ENCODE results near the gene FSTL4.
"Not testable (repeated sequence)": the region's sequence is repeated elsewhere in the genome, so short reads cannot be mapped to it uniquely, and the experiment has no call there.

Gene FSTL4

GRCh38 chr5:133445204-133445603 lies 167.1 kb downstream of the FSTL4 start:
- DNase-seq (ENCODE audit: low read depth); H3K4me3 ChIP-seq (ENCODE audit: low read depth, low read length): not testable (repeated sequence)

GRCh38 chr5:133444711-133445110 lies 167.6 kb downstream of the FSTL4 start:
- H3K4me3 ChIP-seq (ENCODE audit: low read depth, low read length) = no peak overlapping the region
- DNase-seq (ENCODE audit: low read depth) = no peak

GRCh38 chr5:133441166-133441815 lies 171.1 kb downstream of the FSTL4 start:
- DNase-seq (ENCODE audit: low read depth) = no peak
- no peak overlapping the region for H3K4me3 ChIP-seq (ENCODE audit: low read depth, low read length)

- no peak overlapping the region for H3K4me3 ChIP-seq (ENCODE audit: low read depth, low read length)
- no peak for DNase-seq (ENCODE audit: low read depth)
Measured at GRCh38 chr5:133440467-133441115, 171.8 kb downstream of the FSTL4 start.

GRCh38 chr5:133439859-133440258 lies 172.5 kb downstream of the FSTL4 start:
- no peak for DNase-seq (ENCODE audit: low read depth)
- no peak overlapping the region for H3K4me3 ChIP-seq (ENCODE audit: low read depth, low read length)

- H3K4me3 ChIP-seq (ENCODE audit: low read depth, low read length) = no peak overlapping the region
- no peak for DNase-seq (ENCODE audit: low read depth)
Measured at GRCh38 chr5:133438487-133438886, 173.9 kb downstream of the FSTL4 start.

GRCh38 chr5:133434336-133434735 lies 178.0 kb downstream of the FSTL4 start:
- no peak for DNase-seq (ENCODE audit: low read depth)
- no peak overlapping the region for H3K4me3 ChIP-seq (ENCODE audit: low read depth, low read length)

- H3K4me3 ChIP-seq (ENCODE audit: low read depth, low read length) = no peak overlapping the region
- DNase-seq (ENCODE audit: low read depth) = no peak
Measured at GRCh38 chr5:133433641-133434040, 178.7 kb downstream of the FSTL4 start.

GRCh38 chr5:133432956-133433532 lies 179.3 kb downstream of the FSTL4 start:
- H3K4me3 ChIP-seq (ENCODE audit: low read depth, low read length) = no peak overlapping the region
- no peak for DNase-seq (ENCODE audit: low read depth)

- no peak for DNase-seq (ENCODE audit: low read depth)
Measured at GRCh38 chr5:133431326-133431865, 180.9 kb downstream of the FSTL4 start.

GRCh38 chr5:133430095-133430494 lies 182.2 kb downstream of the FSTL4 start:
- H3K4me3 ChIP-seq (ENCODE audit: low read depth, low read length) = no peak overlapping the region
- DNase-seq (ENCODE audit: low read depth) = no peak

More at GRCh38 chr5:133431326-133431865, 180.9 kb downstream of the FSTL4 start:
- no peak overlapping the region for H3K4me3 ChIP-seq (ENCODE audit: low read depth, low read length)

GRCh38 chr5:133429046-133429445 lies 183.3 kb downstream of the FSTL4 start:
- no peak for DNase-seq (ENCODE audit: low read depth)
- H3K4me3 ChIP-seq (ENCODE audit: low read depth, low read length) = no peak overlapping the region

- DNase-seq (ENCODE audit: low read depth) = no peak
- no peak overlapping the region for H3K4me3 ChIP-seq (ENCODE audit: low read depth, low read length)
Measured at GRCh38 chr5:133428072-133428660, 184.2 kb downstream of the FSTL4 start.

- H3K4me3 ChIP-seq (ENCODE audit: low read depth, low read length) = no peak overlapping the region
- no peak for DNase-seq (ENCODE audit: low read depth)
Measured at GRCh38 chr5:133427121-133427777, 185.1 kb downstream of the FSTL4 start.

GRCh38 chr5:133426264-133426663 lies 186.1 kb downstream of the FSTL4 start:
- DNase-seq (ENCODE audit: low read depth) = no peak
- H3K4me3 ChIP-seq (ENCODE audit: low read depth, low read length) = no peak overlapping the region

GRCh38 chr5:133425764-133426163 lies 186.6 kb downstream of the FSTL4 start:
- no peak for DNase-seq (ENCODE audit: low read depth)

GRCh38 chr5:133425222-133425621 lies 187.1 kb downstream of the FSTL4 start:
- no peak for DNase-seq (ENCODE audit: low read depth)
- H3K4me3 ChIP-seq (ENCODE audit: low read depth, low read length) = no peak overlapping the region

More at GRCh38 chr5:133425764-133426163, 186.6 kb downstream of the FSTL4 start:
- no peak overlapping the region for H3K4me3 ChIP-seq (ENCODE audit: low read depth, low read length)

- no peak overlapping the region for H3K4me3 ChIP-seq (ENCODE audit: low read depth, low read length)
- DNase-seq (ENCODE audit: low read depth) = no peak
Measured at GRCh38 chr5:133423618-133424282, 188.6 kb downstream of the FSTL4 start.

- no peak overlapping the region for H3K4me3 ChIP-seq (ENCODE audit: low read depth, low read length)
- DNase-seq (ENCODE audit: low read depth) = no peak
Measured at GRCh38 chr5:133423011-133423617, 189.2 kb downstream of the FSTL4 start.
